Fibroblast of lung (primary cell): ENCODE measurements around the gene DNER. TPM values are rescaled to one million over a fixed set of nuclear protein-coding genes. Genes with fewer than 3 reads are reported as not detected.

Source experiments
- DNase-seq, 2 donors: peaks; one replicate each; pipeline versions ENCODE4 v3.0.0 to v3.0.0-alpha.2; 2010; ENCODE audit warnings: low read depth in 2 of 2
- H2AFZ ChIP-seq: 2 replicates; pipeline ENCODE4 v1.5.1; 2012; ENCODE audit warnings: low read length, control low read depth, inconsistent platforms
- H3K27ac ChIP-seq: 2 replicates; pipeline ENCODE4 v1.5.1; 2011; ENCODE audit warnings: low read length, control low read depth; ENCODE audit not compliant: insufficient read depth
- H3K27me3 ChIP-seq: 2 replicates; pipeline ENCODE4 v1.5.1; 2011; ENCODE audit warnings: mild to moderate bottlenecking, low read length; ENCODE audit not compliant: control insufficient read depth, insufficient read depth
- H3K36me3 ChIP-seq: 2 replicates; pipeline ENCODE4 v1.5.1; 2011; ENCODE audit warnings: low read length; ENCODE audit not compliant: control insufficient read depth, insufficient read depth
- H3K4me1 ChIP-seq: 2 replicates; pipeline ENCODE4 v1.5.1; 2011; ENCODE audit warnings: low read length; ENCODE audit not compliant: control insufficient read depth, insufficient read depth; ENCODE audit errors: extremely low read depth
- H3K4me2 ChIP-seq: 2 replicates; pipeline ENCODE4 v1.5.1; 2011; ENCODE audit warnings: low read length, control low read depth; ENCODE audit not compliant: insufficient read depth; ENCODE audit errors: extremely low read depth
- H3K4me3 ChIP-seq, 4 experiments: fragments of 200-600 bp in 1 of 4; sonication (generic) in 1 of 4; replicated peaks in 1 of 4; 2 replicates each; pipeline ENCODE4 v1.5.1; 2011 to 2016; ENCODE audit warnings: low read length in 4 of 4, low read depth in 3 of 4, mild to moderate bottlenecking in 3 of 4, control low read depth in 2 of 4, inconsistent platforms in 1 of 4, mixed read lengths in 1 of 4; ENCODE audit not compliant: insufficient read depth in 1 of 4; ENCODE audit errors: control extremely low read depth in 1 of 4
- H3K79me2 ChIP-seq: 2 replicates; pipeline ENCODE4 v1.5.1; 2012; ENCODE audit warnings: mild to moderate bottlenecking, low read length, inconsistent platforms; ENCODE audit not compliant: control insufficient read depth, insufficient read depth
- H3K9ac ChIP-seq: 2 replicates; pipeline ENCODE4 v1.5.1; 2011; ENCODE audit warnings: mild to moderate bottlenecking, low read length, control low read depth; ENCODE audit not compliant: insufficient read depth
- H3K9me3 ChIP-seq: 2 replicates; pipeline ENCODE4 v1.5.1; 2012; ENCODE audit warnings: low read depth, low read length; ENCODE audit not compliant: control insufficient read depth, insufficient read depth
- H4K20me1 ChIP-seq: 2 replicates; pipeline ENCODE4 v1.5.1; 2011; ENCODE audit warnings: low read length; ENCODE audit not compliant: control insufficient read depth, insufficient read depth; ENCODE audit errors: extremely low read depth
- CTCF ChIP-seq, 2 donors: IDR thresholded peaks in 1 of 2; conservative IDR thresholded peaks in 1 of 2; 1 replicate in 1 of 2; 2 replicates in 1 of 2; pipeline ENCODE4 v1.5.1; 2011 to 2012; ENCODE audit warnings: low read length in 2 of 2, control low read depth in 1 of 2, inconsistent platforms in 1 of 2, low read depth in 1 of 2, mild to moderate bottlenecking in 1 of 2
- EZH2 ChIP-seq: IDR thresholded peaks from 2 replicates; pipeline ENCODE4 v1.5.1; 2012; ENCODE audit warnings: low read length, control low read depth, mild to moderate bottlenecking; ENCODE audit errors: missing control alignments
- polyA plus RNA-seq, 2 donors: library from polyadenylated mRNA; depleted of rRNA in 1 of 2; stranded (reverse) in 1 of 2; unstranded in 1 of 2; fragments of >200 nt; gene quantifications; 2 replicates each; pipeline ENCODE4 v1.2.1, GENCODE V29; 2011 to 2012; ENCODE audit warnings: missing spikeins in 1 of 2
- total RNA-seq: library from RNA; depleted of rRNA; stranded (reverse); fragments of >200 nt; gene quantifications from 2 replicates; pipeline ENCODE4 v1.2.1, GENCODE V29; 2014

The DNER gene
- total and polyA plus RNA-seq, 2 donors (not counting 1 experiment from before 2014, with no cell fraction given): 0.33 to 0.43 TPM

GRCh38 chr2:229416116-229416694 lies 298.1 kb downstream of the DNER start:
- peak overlapping the region; percentile 9 for H2AFZ ChIP-seq
- no peak overlapping the region for H3K9ac ChIP-seq
- no peaks in the 10 kb centered on the region for H3K27me3 ChIP-seq
- H3K4me2 ChIP-seq: no peak overlapping the region
- no peaks in the 10 kb centered on the region for H3K79me2 ChIP-seq
- H3K36me3 ChIP-seq: no peaks in the 10 kb centered on the region
- H3K9me3 ChIP-seq: no peaks in the 10 kb centered on the region
- H3K27ac ChIP-seq: peak overlapping the region; percentile 34
- peak; percentile 57 to 95 for DNase-seq
- no peak for TF ChIP-seq EZH2
- peak in 1 of 2 donors; percentile 14 for TF ChIP-seq CTCF (conservative IDR thresholded peaks at IDR 0.05 in 1 of 2, IDR thresholded peaks at IDR 0.05 in 1 of 2; ENCODE audit: low read depth in 1 of 2, low read length in 2 of 2)
- no peak overlapping the region for H3K4me3 ChIP-seq
- H4K20me1 ChIP-seq: no peaks in the 10 kb centered on the region
- peaks cover 5% of the 10 kb centered on the region for H3K4me1 ChIP-seq

- Histone ChIP-seq H4K20me1 (no peaks in the 10 kb centered on the region), H3K9me3 (no peaks in the 10 kb centered on the region), H3K79me2 (no peaks in the 10 kb centered on the region), H3K36me3 (no peaks in the 10 kb centered on the region), H3K9ac (no peak overlapping the region), H3K4me3 (no peak overlapping the region), H3K4me2 (no peak overlapping the region), H2AFZ (no peak overlapping the region), H3K27me3 (no peaks in the 10 kb centered on the region), H3K4me1 (peaks cover 11% of the 10 kb centered on the region), H3K27ac (no peak overlapping the region)
- TF ChIP-seq EZH2 (no peak), CTCF (conservative IDR thresholded peaks at IDR 0.05 in 1 of 2, IDR thresholded peaks at IDR 0.05 in 1 of 2; ENCODE audit: low read depth in 1 of 2, low read length in 2 of 2) (no peak)
- DNase-seq: no peak
Observed at GRCh38 chr2:229414631-229415030, 299.7 kb downstream of the DNER start.

- no peaks in the 10 kb centered on the region for H3K79me2 ChIP-seq
- no peak overlapping the region for H3K27ac ChIP-seq
- no peak for DNase-seq
Observed at GRCh38 chr2:229412686-229413085, 301.7 kb downstream of the DNER start.

More at GRCh38 chr2:229412686-229413085, 301.7 kb downstream of the DNER start:
- H4K20me1 ChIP-seq: no peaks in the 10 kb centered on the region
- no peaks in the 10 kb centered on the region for H3K9me3 ChIP-seq
- H3K4me1 ChIP-seq: peaks cover 21% of the 10 kb centered on the region
- TF ChIP-seq CTCF (conservative IDR thresholded peaks at IDR 0.05 in 1 of 2, IDR thresholded peaks at IDR 0.05 in 1 of 2; ENCODE audit: low read depth in 1 of 2, low read length in 2 of 2) (no peak), EZH2 (no peak)
- no peak overlapping the region for H3K4me2 ChIP-seq
- H2AFZ ChIP-seq: peak overlapping the region; percentile 4
- no peaks in the 10 kb centered on the region for H3K27me3 ChIP-seq
- no peak overlapping the region for H3K4me3 ChIP-seq
- H3K9ac ChIP-seq: no peak overlapping the region
- H3K36me3 ChIP-seq: no peaks in the 10 kb centered on the region
